K562 (cell line): Measurements from ENCODE around the gene CTTNBP2NL. TPM values are rescaled to one million over a fixed set of nuclear protein-coding genes. Genes with fewer than 3 reads are reported as not detected.

Experiments used
- ATF7 ChIP-seq: fragments of 450-650 bp; IDR thresholded peaks from 2 replicates; pipeline ENCODE4 v1.7.1; 2014; ENCODE audit warnings: mild to moderate bottlenecking, moderate library complexity
- BHLHE40 ChIP-seq: IDR thresholded peaks from 2 replicates; pipeline ENCODE4 v1.6.1; 2011; ENCODE audit warnings: low read length, improper control_type of control experiment
- CTBP1 ChIP-seq: fragments of 450-650 bp; IDR thresholded peaks from 2 replicates; pipeline ENCODE4 v1.6.1; 2016; ENCODE audit warnings: borderline replicate concordance
- EZH2 ChIP-seq: IDR thresholded peaks from 2 replicates; pipeline ENCODE4 v1.6.1; 2012; ENCODE audit warnings: low read depth, mild to moderate bottlenecking, inconsistent platforms, low read length, borderline replicate concordance
- RCOR1 ChIP-seq, 2 experiments: IDR thresholded peaks; 2 replicates each; pipeline ENCODE4 v1.6.1; 2012; ENCODE audit warnings: low read depth in 2 of 2, low read length in 2 of 2, borderline replicate concordance in 1 of 2, improper control_type of control experiment in 1 of 2
- ZNF175 ChIP-seq: fragments of 200-800 bp; sonication (Bioruptor generic); IDR thresholded peaks from 2 replicates; pipeline ENCODE4 v1.6.1; 2016; ENCODE audit warnings: low read depth, mild to moderate bottlenecking, missing genetic modification characterization, missing compliant biosample characterization
- ZNF253 ChIP-seq: fragments of 250-450 bp; sonication (Bioruptor Pico); conservative IDR thresholded peaks from 2 replicates; pipeline ENCODE4 v1.6.1; 2021; ENCODE audit warnings: mild to moderate bottlenecking
- ZNF57 ChIP-seq: fragments of 450-650 bp; formaldehyde crosslinking; IDR thresholded peaks from 2 replicates; pipeline ENCODE4 v1.4.0; 2020; ENCODE audit warnings: mild to moderate bottlenecking, moderate library complexity
- ZNF79 ChIP-seq: fragments of 250-450 bp; sonication (Bioruptor Pico); IDR thresholded peaks from 2 replicates; pipeline ENCODE4 v1.4.0; 2020; ENCODE audit warnings: low read depth, mild to moderate bottlenecking, moderate library complexity
- polyA plus RNA-seq, 8 experiments: library from polyadenylated mRNA; depleted of rRNA in 4 of 8; stranded (reverse) in 5 of 8; unstranded in 3 of 8; fragments of >200 nt; fragmentation: Nextera tagmentation in 2 of 8; fragmentation: Illumina TruSeq in 1 of 8; extraction: Ambion mirVana in 2 of 8; extraction: Trizol in 1 of 8; gene quantifications; 2 replicates each; pipeline versions ENCODE4 v1.2.1 to v1.2.3, GENCODE V29; 2011 to 2014; ENCODE audit warnings: inconsistent platforms in 1 of 8, missing spikeins in 1 of 8
- total RNA-seq, 7 experiments: library from RNA; depleted of rRNA in 6 of 7; stranded (reverse); fragments of >200 nt in 6 of 7; fragmentation: Illumina TruSeq in 2 of 7; extraction: Trizol in 2 of 7; gene quantifications; 2 replicates each; pipeline versions ENCODE4 v1.2.1 to v1.2.3, GENCODE V29; 2011 to 2021; ENCODE audit warnings: low replicate concordance in 1 of 7
- TF ChIP-seq, protein P1 (sequence below), 2 experiments: fragments of 450-650 bp; conservative IDR thresholded peaks; 2 replicates each; pipeline ENCODE4 v1.6.1; 2017; ENCODE audit warnings: mild to moderate bottlenecking in 2 of 2, moderate library complexity in 2 of 2
- TF ChIP-seq, protein P2 (sequence below): fragments of 450-650 bp; IDR thresholded peaks from 2 replicates; pipeline ENCODE4 v1.6.1; 2016; ENCODE audit warnings: borderline replicate concordance
- TF ChIP-seq, protein P3 (sequence below), 2 experiments: fragments of 150-350 bp in 1 of 2; IDR thresholded peaks; 2 replicates each; pipeline ENCODE4 v1.6.1; 2012 to 2016; ENCODE audit warnings: low read depth in 2 of 2, low read length in 2 of 2, mild to moderate bottlenecking in 1 of 2, moderate library complexity in 1 of 2

Gene CTTNBP2NL
- total and polyA plus RNA-seq, 9 of the 15 experiments (the other 6 are each of a cell fraction or from before 2014, with no cell fraction given): 0.27 to 1.4 (median 0.62) TPM

DNA sequence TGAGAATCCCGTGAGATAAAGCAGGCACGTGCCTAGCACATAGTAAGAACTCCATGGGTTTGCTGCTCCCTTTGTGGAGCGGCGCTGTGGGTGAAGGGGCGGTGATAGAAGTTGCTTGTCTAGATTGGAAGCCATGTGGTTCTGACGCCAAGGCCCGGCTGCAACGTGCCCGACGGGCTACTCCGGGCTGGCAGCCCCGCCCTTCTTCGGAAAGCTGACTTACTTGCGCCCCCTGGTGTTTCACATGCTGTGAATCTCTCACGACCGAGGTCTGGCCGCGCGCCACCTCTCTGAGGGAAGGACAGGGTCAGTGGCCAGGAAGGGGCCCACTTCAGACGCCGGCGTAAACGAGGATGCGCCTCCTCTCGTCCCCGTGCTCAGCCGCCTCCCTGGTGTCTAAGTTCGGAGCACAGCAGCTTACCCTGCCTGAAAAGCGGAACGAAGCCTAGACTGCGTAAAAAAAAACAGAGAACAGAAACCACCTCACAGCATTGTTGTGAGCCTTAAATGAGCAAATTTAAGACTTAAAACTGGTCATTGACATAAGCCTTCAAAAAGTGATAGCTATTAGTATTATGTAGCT is 70.2 kb downstream of the CTTNBP2NL start (continued):
- no peak for TF ChIP-seq ZNF79
- TF ChIP-seq EZH2: no peak
- TF ChIP-seq, protein P1, sequence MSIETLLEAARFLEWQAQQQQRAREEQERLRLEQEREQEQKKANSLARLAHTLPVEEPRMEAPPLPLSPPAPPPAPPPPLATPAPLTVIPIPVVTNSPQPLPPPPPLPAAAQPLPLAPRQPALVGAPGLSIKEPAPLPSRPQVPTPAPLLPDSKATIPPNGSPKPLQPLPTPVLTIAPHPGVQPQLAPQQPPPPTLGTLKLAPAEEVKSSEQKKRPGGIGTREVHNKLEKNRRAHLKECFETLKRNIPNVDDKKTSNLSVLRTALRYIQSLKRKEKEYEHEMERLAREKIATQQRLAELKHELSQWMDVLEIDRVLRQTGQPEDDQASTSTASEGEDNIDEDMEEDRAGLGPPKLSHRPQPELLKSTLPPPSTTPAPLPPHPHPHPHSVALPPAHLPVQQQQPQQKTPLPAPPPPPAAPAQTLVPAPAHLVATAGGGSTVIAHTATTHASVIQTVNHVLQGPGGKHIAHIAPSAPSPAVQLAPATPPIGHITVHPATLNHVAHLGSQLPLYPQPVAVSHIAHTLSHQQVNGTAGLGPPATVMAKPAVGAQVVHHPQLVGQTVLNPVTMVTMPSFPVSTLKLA (conservative IDR thresholded peaks at IDR 0.05): peak; percentile 86 to 91
- TF ChIP-seq, protein P2, sequence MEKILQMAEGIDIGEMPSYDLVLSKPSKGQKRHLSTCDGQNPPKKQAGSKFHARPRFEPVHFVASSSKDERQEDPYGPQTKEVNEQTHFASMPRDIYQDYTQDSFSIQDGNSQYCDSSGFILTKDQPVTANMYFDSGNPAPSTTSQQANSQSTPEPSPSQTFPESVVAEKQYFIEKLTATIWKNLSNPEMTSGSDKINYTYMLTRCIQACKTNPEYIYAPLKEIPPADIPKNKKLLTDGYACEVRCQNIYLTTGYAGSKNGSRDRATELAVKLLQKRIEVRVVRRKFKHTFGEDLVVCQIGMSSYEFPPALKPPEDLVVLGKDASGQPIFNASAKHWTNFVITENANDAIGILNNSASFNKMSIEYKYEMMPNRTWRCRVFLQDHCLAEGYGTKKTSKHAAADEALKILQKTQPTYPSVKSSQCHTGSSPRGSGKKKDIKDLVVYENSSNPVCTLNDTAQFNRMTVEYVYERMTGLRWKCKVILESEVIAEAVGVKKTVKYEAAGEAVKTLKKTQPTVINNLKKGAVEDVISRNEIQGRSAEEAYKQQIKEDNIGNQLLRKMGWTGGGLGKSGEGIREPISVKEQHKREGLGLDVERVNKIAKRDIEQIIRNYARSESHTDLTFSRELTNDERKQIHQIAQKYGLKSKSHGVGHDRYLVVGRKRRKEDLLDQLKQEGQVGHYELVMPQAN: peak; percentile 57; the same call in 1 of the 2 replicates
- no peak for TF ChIP-seq ZNF57 (CRISPR knock-in tag)
- TF ChIP-seq, protein P3, sequence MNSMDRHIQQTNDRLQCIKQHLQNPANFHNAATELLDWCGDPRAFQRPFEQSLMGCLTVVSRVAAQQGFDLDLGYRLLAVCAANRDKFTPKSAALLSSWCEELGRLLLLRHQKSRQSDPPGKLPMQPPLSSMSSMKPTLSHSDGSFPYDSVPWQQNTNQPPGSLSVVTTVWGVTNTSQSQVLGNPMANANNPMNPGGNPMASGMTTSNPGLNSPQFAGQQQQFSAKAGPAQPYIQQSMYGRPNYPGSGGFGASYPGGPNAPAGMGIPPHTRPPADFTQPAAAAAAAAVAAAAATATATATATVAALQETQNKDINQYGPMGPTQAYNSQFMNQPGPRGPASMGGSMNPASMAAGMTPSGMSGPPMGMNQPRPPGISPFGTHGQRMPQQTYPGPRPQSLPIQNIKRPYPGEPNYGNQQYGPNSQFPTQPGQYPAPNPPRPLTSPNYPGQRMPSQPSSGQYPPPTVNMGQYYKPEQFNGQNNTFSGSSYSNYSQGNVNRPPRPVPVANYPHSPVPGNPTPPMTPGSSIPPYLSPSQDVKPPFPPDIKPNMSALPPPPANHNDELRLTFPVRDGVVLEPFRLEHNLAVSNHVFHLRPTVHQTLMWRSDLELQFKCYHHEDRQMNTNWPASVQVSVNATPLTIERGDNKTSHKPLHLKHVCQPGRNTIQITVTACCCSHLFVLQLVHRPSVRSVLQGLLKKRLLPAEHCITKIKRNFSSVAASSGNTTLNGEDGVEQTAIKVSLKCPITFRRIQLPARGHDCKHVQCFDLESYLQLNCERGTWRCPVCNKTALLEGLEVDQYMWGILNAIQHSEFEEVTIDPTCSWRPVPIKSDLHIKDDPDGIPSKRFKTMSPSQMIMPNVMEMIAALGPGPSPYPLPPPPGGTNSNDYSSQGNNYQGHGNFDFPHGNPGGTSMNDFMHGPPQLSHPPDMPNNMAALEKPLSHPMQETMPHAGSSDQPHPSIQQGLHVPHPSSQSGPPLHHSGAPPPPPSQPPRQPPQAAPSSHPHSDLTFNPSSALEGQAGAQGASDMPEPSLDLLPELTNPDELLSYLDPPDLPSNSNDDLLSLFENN (IDR thresholded peaks at IDR 0.05; ENCODE audit: low read depth in 2 of 2, low read length in 2 of 2): no peak
- TF ChIP-seq BHLHE40: peak; percentile 89
- TF ChIP-seq CTBP1: peak; percentile 96
- no peak for TF ChIP-seq ZNF253 (CRISPR knock-in tag)
- peak in 1 of 2 experiments; percentile 84; a peak in 2 of 4 replicates for TF ChIP-seq RCOR1 (IDR thresholded peaks at IDR 0.05; ENCODE audit: borderline replicate concordance in 1 of 2, low read depth in 2 of 2, low read length in 2 of 2)
- TF ChIP-seq ZNF175 (CRISPR knock-in tag): peak; percentile 59; the same call in 1 of the 2 replicates
- TF ChIP-seq ATF7: peak; percentile 74
